22Rv1 (cell line): ENCODE measurements around the gene HSBP1L1.

ENCODE experiments used
- ZFX ChIP-seq: fragments of 450-650 bp; IDR thresholded peaks from 2 replicates; pipeline ENCODE4 v1.6.1; 2017; ENCODE audit warnings: antibody characterized with exemption, borderline replicate concordance
- TF ChIP-seq, protein P1 (sequence below): fragments of 450-650 bp; IDR thresholded peaks from 2 replicates; pipeline ENCODE4 v1.5.1; 2017; ENCODE audit warnings: mild to moderate bottlenecking

DNA sequence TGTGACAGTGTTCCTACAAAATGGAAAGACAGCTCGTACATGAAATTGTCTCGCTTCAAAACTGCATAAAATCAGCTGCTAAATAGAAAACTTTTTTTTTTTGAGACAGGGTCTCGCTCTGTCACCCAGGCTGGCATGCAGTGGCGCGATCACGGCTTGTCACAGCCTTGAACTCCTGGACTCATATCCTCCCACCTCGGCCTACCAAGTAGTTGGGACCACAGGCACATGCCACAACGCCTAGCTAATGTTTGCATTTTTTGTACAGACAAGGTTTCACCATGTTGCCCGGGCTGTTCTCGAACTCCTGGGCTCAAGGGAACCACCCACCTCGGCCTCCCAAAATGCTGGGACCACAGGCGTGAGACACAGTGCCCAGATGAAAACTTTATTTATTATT, 20.7 kb downstream of the HSBP1L1 start:
- TF ChIP-seq, protein P1, sequence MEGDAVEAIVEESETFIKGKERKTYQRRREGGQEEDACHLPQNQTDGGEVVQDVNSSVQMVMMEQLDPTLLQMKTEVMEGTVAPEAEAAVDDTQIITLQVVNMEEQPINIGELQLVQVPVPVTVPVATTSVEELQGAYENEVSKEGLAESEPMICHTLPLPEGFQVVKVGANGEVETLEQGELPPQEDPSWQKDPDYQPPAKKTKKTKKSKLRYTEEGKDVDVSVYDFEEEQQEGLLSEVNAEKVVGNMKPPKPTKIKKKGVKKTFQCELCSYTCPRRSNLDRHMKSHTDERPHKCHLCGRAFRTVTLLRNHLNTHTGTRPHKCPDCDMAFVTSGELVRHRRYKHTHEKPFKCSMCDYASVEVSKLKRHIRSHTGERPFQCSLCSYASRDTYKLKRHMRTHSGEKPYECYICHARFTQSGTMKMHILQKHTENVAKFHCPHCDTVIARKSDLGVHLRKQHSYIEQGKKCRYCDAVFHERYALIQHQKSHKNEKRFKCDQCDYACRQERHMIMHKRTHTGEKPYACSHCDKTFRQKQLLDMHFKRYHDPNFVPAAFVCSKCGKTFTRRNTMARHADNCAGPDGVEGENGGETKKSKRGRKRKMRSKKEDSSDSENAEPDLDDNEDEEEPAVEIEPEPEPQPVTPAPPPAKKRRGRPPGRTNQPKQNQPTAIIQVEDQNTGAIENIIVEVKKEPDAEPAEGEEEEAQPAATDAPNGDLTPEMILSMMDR: no peak
- TF ChIP-seq ZFX: no peak
